ENCODE data around the gene FRMPD2. TPM values are rescaled to one million over a fixed set of nuclear protein-coding genes. Genes with fewer than 3 reads are reported as not detected.
"Not testable (repeated sequence)": the region's sequence is repeated elsewhere in the genome, so short reads cannot be mapped to it uniquely, and the experiment has no call there.

The FRMPD2 gene
- polyA plus RNA-seq, 3 donors from 2014 or later, result not detected

DNA sequence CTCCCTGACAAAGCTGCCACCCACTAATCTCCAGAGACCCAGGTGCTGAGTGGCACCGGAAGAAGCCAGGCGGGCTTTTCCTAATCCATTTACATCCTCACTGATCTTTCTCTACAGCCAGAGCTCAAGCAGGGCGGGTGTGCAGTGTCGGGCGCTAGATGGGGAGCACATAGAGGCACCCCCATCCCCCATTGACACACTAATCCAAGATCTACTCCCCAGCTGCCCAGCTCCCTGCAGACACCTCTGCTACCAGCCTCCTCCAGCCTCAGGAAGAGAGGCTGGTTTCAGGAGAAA, 22.2 kb downstream of the FRMPD2 start:
- H3K27ac Mint-ChIP-seq, result no peak overlapping the region
- no peaks in the 10 kb centered on the region for H3K36me3 Mint-ChIP-seq
- no peak for DNase-seq
- H3K27me3 Mint-ChIP-seq (ENCODE audit: low read depth in 3 of 3), result peaks cover 2 to 4% (median 2%) of the 10 kb centered on the region in 3 donors
- H3K4me1 Mint-ChIP-seq, result peaks cover 0 to 4% of the 10 kb centered on the region in 2 donors
- H3K9me3 Mint-ChIP-seq, result peaks cover 0 to 3% (median 0%) of the 10 kb centered on the region in 6 donors
- no peak overlapping the region for H3K4me3 Mint-ChIP-seq

- H3K36me3 Mint-ChIP-seq, result no peaks in the 10 kb centered on the region
- H3K27ac Mint-ChIP-seq, result no peak overlapping the region
- H3K9me3 Mint-ChIP-seq, result peaks cover 0 to 3% (median 0%) of the 10 kb centered on the region in 6 donors
- no peak overlapping the region for H3K4me3 Mint-ChIP-seq
- H3K27me3 Mint-ChIP-seq (ENCODE audit: low read depth in 3 of 3), result peaks cover 2 to 4% (median 2%) of the 10 kb centered on the region in 3 donors
- no peak for DNase-seq
- H3K4me1 Mint-ChIP-seq, result peaks cover 0 to 4% of the 10 kb centered on the region in 2 donors
Measured at GRCh38 chr10:48251525-48252353, 22.8 kb downstream of the FRMPD2 start.

- H3K4me1 Mint-ChIP-seq, result peaks cover 0 to 4% of the 10 kb centered on the region in 2 donors
- H3K36me3 Mint-ChIP-seq, result no peaks in the 10 kb centered on the region
- H3K4me3 Mint-ChIP-seq, result no peak overlapping the region
- H3K27me3 Mint-ChIP-seq (ENCODE audit: low read depth in 3 of 3), result peaks cover 2 to 4% (median 2%) of the 10 kb centered on the region in 3 donors
- H3K27ac Mint-ChIP-seq, result no peak overlapping the region
- H3K9me3 Mint-ChIP-seq, result peaks cover 0 to 3% (median 0%) of the 10 kb centered on the region in 6 donors
- no peak for DNase-seq
Measured at GRCh38 chr10:48251152-48251524, 23.4 kb downstream of the FRMPD2 start.

GRCh38 chr10:48249763-48250351, 24.6 kb downstream of the FRMPD2 start:
- peaks cover 0 to 4% of the 10 kb centered on the region in 2 donors for H3K4me1 Mint-ChIP-seq
- H3K27me3 Mint-ChIP-seq (ENCODE audit: low read depth in 3 of 3), result peaks cover 1 to 2% (median 1%) of the 10 kb centered on the region in 3 donors
- H3K4me3 Mint-ChIP-seq, result no peak overlapping the region
- no peaks in the 10 kb centered on the region for H3K36me3 Mint-ChIP-seq
- no peak overlapping the region for H3K27ac Mint-ChIP-seq
- H3K9me3 Mint-ChIP-seq, result no peaks in the 10 kb centered on the region
- no peak for DNase-seq

DNA sequence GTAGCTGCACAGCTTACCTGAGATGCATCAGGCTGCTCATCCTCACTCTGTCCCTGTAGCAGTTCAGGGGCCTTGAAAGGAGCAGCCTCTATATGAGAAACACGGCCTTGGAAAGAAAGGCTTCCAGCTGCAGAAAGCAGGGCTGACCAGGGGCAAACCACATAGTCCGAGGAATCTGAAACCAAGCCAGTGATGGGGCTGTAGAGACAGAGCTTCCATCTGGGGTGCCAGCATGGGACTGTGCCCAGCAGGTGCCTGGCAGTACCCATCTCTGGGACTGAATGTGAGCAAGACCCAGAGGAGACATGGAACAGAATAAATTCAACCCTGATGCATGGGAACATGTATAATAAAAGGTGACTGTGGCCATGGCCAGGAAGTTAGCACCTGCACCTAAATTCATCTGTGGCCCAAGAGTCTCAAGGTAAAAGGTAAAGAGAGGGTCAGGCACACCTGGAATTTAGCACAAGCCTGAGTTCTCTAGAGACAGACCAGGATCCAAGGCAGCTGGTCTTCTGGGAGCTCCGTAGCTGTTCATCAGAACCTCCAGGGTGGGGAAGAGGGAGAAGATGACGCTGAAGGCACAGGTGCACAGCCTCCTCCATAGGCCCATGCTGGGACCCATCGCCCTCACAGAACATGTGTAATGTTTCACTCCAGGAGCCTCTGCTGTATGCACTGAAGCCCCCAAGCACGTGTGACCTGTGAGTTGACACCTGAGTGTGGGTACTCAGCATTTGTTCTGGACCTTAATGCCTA, 25.3 kb downstream of the FRMPD2 start:
- H3K4me3 Mint-ChIP-seq, result no peak overlapping the region
- no peak overlapping the region for H3K27ac Mint-ChIP-seq
- no peaks in the 10 kb centered on the region for H3K9me3 Mint-ChIP-seq
- peaks cover 0 to 2% (median 1%) of the 10 kb centered on the region in 3 donors for H3K27me3 Mint-ChIP-seq (ENCODE audit: low read depth in 3 of 3)
- peaks cover 0 to 4% of the 10 kb centered on the region in 2 donors for H3K4me1 Mint-ChIP-seq
- no peaks in the 10 kb centered on the region for H3K36me3 Mint-ChIP-seq
- DNase-seq, result no peak

- H3K4me1 Mint-ChIP-seq, result peaks cover 0 to 4% of the 10 kb centered on the region in 2 donors
- H3K36me3 Mint-ChIP-seq, result no peaks in the 10 kb centered on the region
- DNase-seq, result no peak
- peaks cover 0 to 2% (median 1%) of the 10 kb centered on the region in 3 donors for H3K27me3 Mint-ChIP-seq (ENCODE audit: low read depth in 3 of 3)
- no peaks in the 10 kb centered on the region for H3K9me3 Mint-ChIP-seq
- no peak overlapping the region for H3K27ac Mint-ChIP-seq
- no peak overlapping the region for H3K4me3 Mint-ChIP-seq
Measured at GRCh38 chr10:48248462-48248861, 26.0 kb downstream of the FRMPD2 start.

DNA sequence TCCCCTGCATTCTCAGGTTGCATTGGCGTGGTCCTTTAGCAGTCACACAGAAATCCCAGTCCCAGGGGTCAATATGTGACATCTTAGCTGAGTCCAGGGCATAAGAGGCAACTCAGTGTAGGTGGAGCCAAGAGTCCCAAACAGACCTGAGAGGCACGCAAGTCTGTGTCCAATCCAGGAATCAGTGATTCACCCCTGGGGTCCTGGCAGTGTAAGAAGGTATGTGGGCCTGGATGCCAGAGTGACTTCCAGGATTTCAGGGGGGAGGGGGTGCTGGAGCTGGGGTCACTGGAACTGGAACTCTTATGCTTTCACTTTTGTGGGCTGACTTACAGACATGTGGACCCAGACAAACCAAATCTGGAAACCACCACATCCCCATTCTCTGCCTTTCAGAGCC, 26.8 kb downstream of the FRMPD2 start:
- Mint-ChIP-seq H3K36me3 (no peaks in the 10 kb centered on the region), H3K27me3 (ENCODE audit: low read depth in 3 of 3) (peaks cover 0 to 2% (median 1%) of the 10 kb centered on the region in 3 donors), H3K4me1 (peaks cover 0 to 4% of the 10 kb centered on the region in 2 donors), H3K4me3 (no peak overlapping the region), H3K9me3 (no peaks in the 10 kb centered on the region), H3K27ac (no peak overlapping the region)
- DNase-seq, result no peak

DNA sequence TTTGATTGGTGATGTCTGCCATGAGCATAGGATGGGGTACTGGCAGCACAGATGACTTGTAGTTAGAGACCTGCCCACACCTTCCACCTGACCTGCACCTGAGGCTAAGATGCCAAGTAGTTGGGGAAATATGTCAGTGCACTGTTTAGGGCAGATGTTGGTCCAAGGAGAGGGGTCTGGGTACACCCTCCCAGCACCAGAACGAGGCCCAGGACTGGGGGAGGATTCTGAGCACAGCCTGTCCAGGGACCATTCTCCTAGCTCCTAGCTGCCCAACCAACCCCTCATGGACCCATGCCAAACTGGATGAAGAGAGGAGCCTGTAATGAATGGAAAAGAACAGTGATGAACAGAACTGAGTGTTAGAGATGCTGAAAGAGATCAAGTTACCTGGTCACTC, 28.0 kb downstream of the FRMPD2 start:
- H3K4me3 Mint-ChIP-seq, result no peak overlapping the region
- H3K9me3 Mint-ChIP-seq, result no peaks in the 10 kb centered on the region
- DNase-seq, result no peak

DNA sequence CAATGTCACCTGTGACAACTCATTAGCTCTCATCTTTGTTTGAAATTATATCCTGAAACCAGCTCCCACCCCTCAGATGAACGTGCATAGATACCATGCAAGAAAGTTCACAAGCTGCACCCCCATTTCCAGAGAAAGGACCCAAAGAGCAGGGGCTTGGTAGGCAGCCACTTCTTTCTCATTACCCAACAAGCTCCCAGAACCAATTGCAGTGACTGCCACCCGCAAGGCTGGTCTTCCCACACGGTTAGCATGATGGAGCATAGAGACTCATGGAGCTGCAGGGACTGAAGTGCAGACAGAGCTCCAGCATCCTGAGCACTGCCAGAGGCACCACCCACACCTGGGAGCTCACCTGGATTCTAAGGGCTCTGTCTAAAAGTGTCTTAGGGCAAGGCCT, 28.5 kb downstream of the FRMPD2 start:
- Mint-ChIP-seq H3K4me3 (no peak overlapping the region), H3K27ac (no peak overlapping the region), H3K27me3 (ENCODE audit: low read depth in 3 of 3) (peaks cover 0 to 2% (median 0%) of the 10 kb centered on the region in 3 donors), H3K36me3 (no peaks in the 10 kb centered on the region), H3K9me3 (no peaks in the 10 kb centered on the region), H3K4me1 (peaks cover 0 to 4% of the 10 kb centered on the region in 2 donors)
- no peak for DNase-seq

More for the DNA sequence above, 28.0 kb downstream of the FRMPD2 start:
- Mint-ChIP-seq H3K36me3 (no peaks in the 10 kb centered on the region), H3K27ac (no peak overlapping the region), H3K27me3 (ENCODE audit: low read depth in 3 of 3) (peaks cover 0 to 2% (median 1%) of the 10 kb centered on the region in 3 donors), H3K4me1 (peaks cover 0 to 4% of the 10 kb centered on the region in 2 donors)

DNA sequence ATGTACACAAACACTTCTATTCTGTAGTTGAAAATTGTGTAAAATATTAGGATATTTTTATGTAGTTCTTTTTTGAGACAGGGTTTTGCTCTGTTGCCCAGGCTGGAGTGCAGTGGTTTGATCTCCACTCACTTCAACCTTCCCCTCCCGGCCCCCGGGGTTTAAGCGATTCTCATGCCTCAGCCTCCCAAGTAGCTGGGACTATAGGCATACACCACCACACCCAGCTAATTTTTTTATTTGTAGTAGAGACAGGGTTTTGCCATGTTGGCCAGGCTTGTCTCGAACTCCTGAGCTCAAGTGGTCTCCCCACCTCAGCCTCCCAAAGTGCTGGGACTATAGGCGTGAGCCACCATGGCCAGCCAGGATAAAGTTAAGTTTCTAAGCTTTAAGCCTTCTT, 30.6 kb downstream of the FRMPD2 start:
- H3K36me3 Mint-ChIP-seq, DNase-seq, H3K4me3 Mint-ChIP-seq: not testable (repeated sequence)

GRCh38 chr10:48243487-48243886, 31.0 kb downstream of the FRMPD2 start:
- Mint-ChIP-seq H3K4me3 (no peak overlapping the region), H3K36me3 (no peaks in the 10 kb centered on the region), H3K9me3 (no peaks in the 10 kb centered on the region), H3K27me3 (ENCODE audit: low read depth in 3 of 3) (peaks cover 0 to 4% (median 0%) of the 10 kb centered on the region in 3 donors), H3K27ac (no peak overlapping the region), H3K4me1 (peaks cover 0 to 3% of the 10 kb centered on the region in 2 donors)
- no peak for DNase-seq

More for the DNA sequence above, 30.6 kb downstream of the FRMPD2 start:
- H3K4me1 Mint-ChIP-seq; H3K27me3 Mint-ChIP-seq (ENCODE audit: low read depth in 3 of 3); H3K9me3 Mint-ChIP-seq; H3K27ac Mint-ChIP-seq: not testable (repeated sequence)

- Mint-ChIP-seq H3K27me3 (ENCODE audit: low read depth in 3 of 3) (peaks cover 0 to 4% (median 3%) of the 10 kb centered on the region in 3 donors), H3K36me3 (no peaks in the 10 kb centered on the region), H3K4me3 (no peak overlapping the region), H3K27ac (no peak overlapping the region), H3K9me3 (no peaks in the 10 kb centered on the region), H3K4me1 (no peaks in the 10 kb centered on the region)
- DNase-seq, result no peak
Measured at GRCh38 chr10:48242171-48242904, 32.2 kb downstream of the FRMPD2 start.

DNA sequence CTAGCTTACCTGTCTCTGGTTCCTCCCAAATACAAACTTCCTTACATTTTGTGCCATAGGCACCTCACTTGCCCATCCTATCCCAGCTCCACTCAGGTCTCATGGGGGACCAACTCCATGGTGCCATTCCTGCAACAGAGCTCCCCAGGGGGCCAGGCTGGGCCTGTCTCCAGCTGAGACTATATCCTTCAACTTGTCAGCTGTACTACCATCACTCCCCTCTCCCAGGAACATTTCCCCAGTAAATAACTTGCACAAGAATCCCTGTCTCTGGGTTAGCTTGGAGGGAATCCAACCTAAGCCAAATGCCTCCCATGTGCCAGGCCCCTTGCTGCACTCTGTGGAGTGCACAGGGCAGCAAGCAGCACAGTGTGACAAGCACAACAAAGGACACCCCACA, 33.2 kb downstream of the FRMPD2 start:
- Mint-ChIP-seq H3K27ac (no peak overlapping the region), H3K9me3 (no peaks in the 10 kb centered on the region), H3K27me3 (ENCODE audit: low read depth in 3 of 3) (peaks cover 0 to 4% (median 3%) of the 10 kb centered on the region in 3 donors), H3K4me1 (no peaks in the 10 kb centered on the region), H3K4me3 (no peak overlapping the region), H3K36me3 (no peaks in the 10 kb centered on the region)
- no peak for DNase-seq
